HG03280 (cell line): ENCODE data around the gene FAU.
"Not testable (repeated sequence)": the region's sequence is repeated elsewhere in the genome, so short reads cannot be mapped to it uniquely, and the experiment has no call there.

Experiments
- ATAC-seq: cut with Tn5 transposase; IDR thresholded peaks from one replicate; pipeline ENCODE4 v1.9.1; 2021; ENCODE audit warnings: mild to moderate bottlenecking, moderate library complexity; ENCODE audit not compliant: unreplicated experiment

FAU gene

DNA sequence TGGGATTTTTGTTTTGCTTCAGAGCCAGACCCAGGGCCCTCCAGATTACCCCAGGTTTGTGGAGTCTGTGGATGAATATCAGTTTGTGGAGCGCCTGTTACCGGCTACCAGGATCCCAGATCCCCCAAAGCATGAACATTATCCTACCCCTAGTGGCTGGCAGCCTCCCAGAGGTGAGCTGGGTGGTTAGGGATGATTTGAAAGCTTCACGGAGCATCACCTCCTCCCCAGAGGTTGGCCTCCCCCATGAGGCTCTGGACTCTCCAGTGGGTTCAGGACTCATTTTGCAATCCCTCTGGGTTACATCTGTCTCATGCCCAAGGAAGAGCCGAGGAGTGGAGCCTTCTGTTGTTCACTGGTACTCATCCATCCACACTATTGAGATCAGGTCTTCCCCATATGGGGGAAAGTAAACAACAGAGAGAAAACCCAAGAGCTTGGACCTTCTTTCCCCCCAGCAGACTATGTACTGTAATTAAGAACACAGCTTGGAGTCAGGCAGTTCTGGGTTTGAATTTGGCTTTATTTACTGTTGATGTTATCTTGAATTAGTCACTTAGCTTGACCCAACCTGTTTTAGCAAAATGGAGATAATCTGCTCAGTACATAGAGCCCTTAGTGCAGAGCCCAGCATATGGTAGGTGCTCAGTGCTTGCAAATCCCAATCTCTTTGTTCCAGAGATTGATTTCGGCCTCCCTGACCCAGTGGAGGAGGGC, 2.7 kb upstream of the FAU start:
- ATAC-seq = no peak

DNA sequence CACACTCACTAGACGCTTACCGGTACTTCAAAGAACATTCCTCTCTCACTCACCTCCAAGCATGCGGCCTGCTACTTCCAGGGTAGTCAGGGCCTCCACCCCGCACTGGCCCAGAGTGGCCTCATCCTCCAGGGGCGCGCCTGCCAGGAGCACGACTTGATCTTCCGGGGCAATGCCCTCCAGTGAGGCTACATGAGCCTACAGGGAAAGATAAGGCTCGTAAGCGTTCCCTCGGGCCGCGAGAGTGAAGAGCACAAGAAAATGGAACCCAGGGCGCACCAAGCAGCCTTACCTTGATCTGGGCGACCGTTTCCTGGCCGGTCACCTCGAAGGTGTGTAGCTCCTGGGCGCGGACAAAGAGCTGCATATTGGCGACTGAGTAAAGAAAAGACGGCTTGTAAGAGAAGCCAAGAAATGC, 478 bp downstream of the FAU start:
- ATAC-seq = no peak

DNA sequence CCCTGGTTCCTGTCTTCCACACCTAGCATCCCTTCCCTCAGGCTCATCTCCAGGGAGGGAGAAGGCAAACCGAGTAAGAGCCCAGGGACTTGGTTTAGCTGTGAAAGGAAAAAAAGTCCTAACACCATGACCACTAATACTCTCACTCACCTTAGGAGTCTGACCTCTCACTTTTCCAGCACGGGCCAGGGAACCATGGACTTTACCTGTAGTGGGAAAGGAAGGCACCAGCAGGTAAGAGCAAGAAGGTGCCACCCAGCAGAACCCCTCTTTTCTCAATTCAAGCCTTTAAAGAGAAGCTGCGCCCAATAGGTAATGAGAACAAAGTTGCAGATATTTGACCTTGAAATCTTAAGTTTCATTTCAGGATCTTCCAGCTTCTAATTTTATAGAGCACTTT, 1.1 kb downstream of the FAU start:
- no peak for ATAC-seq

DNA sequence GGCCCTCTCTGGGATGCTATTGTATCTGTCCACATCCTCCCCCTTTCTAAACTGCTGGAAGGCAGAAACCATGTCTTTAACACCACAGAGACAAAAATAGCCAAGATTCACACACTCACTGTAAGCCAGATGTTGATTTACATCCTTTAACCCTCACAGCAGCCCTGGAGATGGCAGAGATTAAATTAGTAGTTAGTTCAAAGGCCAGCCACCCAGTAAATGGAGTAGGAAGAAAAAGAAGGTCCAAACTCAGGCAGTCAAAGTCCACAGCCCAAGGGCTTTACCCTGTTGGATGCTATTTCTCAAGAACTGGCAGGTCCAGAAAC, 2.3 kb downstream of the FAU start:
- no peak for ATAC-seq

DNA sequence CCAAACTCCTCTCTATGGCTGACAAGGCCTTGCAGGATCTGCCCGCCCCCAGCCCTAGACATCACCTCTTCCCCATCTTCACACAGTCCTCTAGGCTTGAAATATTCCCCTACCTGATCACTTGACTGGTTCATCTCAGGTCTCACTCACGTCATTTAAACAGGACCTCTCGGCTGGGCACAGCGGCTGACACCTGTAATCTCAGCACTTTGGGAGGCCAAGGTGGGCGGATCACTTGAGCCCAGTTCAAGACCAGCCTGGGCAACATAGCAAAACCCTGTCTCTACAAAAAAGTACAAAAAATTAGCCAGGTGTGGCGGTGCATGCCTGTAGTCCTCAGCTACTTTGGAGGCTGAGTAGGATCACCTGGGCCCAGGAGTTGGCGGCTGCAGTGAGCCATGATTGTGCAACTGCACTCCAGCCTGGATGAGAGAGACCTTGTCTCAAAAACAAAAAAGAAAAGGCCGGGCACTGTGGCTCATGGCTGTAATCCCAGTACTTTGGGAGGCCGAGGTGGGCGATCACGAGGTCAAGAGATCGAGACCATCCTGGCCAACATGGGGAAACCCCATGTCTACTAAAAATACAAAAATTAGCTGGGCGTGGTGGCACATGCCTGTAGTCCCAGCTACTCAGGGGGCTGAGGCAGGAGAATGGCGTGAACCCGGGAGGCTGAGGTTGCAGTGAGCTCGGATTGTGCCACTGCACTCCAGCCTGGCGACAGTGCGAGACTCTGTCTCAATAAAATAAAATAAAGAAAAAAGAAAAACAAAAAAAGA, 2.9 kb downstream of the FAU start:
- ATAC-seq = not testable (repeated sequence)

DNA sequence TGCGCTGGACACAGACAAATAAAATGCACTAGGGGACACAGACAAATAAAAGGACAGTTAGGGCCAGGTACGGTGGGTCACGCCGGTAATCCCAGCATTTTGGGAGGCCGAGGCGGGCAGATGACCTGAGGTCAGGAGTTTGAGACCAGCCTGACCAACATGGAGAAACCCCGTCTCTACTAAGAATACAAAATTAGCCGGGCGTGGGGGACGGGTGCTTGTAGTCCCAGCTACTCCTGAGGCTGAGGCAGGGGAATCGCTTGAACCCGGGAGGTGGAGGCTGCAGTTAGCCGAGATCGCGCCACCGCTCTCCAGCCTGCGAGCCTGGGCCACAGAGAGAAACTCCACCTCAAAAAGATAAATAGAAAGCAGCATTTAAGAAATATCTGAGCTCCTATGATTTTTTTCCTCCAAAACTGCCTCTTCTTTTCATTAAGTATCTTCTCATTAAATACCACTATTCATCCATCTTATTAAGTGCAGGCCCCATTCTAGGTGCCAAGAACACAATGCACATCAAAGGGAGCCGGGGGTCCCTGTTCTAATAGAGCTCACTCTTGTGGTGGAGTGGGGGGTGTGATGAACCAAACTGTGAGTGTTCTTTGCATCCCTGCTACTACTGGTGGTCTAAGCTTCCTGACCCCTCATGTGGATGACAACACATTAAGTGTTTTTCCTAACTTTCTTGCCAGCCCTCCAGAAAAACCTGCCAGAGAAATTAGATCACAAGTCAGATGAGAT, 3.7 kb downstream of the FAU start:
- no peak for ATAC-seq

DNA sequence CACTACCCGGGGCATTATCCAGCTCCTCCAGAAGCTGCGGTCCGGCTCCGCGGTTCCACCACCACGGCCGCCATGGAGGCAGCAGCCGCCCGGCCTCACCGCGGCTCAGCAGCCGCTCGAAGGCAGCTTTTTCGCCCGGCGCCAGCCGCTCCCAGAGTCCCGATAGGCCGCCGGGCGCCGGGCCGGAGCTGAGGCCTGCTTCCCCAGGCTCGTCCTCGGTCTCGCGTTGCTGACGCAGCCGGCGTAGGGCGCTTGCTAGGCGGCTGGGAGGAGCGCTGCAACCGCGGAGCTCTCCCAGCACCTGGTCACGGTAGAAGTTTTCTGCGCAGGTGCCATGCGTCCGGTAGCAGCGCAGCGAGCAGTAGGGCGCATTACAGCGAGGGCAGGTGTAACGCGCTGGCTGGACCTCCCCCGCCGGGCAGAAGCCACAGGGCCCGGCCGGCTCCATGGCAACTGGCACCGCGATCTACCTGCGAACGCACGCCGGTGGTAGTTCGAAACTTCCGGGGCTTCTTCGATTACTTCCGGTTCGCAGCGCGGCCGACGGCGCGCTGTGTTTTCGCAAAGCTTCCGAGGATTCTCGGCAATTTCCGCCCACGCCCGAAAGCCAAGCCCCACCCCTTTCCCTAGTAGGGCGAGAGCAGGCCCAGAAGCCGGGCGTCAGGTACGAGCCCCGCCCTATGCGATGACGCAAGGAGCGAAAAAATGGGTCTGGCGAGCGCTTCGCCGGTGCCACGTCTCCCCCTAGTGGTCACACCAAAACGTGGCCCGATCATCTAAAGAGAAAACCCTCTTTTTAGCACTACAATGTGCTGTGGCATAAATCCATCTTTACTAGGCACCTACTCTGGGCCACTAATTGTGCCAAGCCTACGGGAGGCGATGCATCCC, 4.5 kb downstream of the FAU start, which contains the start of gene ZNHIT2:
Gene ZNHIT2 (minus strand): TSS at position 496 of the 891 bp plus-strand sequence. CDS start 48 bp downstream, at position 448.
- ATAC-seq = peak; percentile 64

DNA sequence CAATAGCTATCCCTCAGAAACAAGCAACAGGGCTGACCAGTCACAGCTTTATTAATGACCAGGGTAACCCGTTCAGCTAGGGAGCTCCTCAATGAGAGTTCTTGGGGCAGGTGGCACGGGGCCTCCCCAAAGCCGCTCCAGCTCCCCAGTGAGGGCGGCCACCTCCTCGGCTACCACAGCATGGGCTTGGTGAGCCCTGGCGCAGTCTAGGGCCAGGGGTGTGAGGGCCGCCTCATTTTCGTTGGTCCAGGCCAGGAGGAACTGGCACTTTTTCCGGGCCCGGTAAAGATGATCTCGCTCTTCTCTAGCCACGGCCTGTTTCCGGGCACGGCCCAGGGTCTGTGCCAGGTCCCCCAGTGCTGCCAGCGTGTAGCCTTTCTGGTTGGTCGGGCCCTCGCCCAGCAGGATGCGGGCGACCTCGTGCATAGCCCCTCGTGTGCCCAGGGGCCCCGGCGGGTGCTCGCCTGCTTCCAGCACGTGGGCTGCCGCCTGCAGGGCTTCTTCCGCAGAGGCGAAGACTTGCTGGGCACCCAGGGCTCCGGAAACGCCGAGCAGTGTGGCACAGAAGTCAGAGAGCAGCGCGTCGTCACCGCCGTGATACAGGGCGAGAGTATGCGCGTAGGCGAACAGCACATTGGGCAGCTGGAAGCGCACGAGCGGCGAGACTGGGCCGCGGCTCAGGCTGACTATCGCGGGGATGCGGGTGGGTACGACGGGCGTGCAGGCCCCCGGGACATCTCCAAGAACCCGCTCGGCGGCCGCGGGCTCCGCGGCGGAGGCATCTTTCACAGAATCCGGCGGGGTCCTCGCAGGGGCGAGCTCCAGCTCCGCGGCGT, 5.3 kb downstream of the FAU start:
- no peak for ATAC-seq

DNA sequence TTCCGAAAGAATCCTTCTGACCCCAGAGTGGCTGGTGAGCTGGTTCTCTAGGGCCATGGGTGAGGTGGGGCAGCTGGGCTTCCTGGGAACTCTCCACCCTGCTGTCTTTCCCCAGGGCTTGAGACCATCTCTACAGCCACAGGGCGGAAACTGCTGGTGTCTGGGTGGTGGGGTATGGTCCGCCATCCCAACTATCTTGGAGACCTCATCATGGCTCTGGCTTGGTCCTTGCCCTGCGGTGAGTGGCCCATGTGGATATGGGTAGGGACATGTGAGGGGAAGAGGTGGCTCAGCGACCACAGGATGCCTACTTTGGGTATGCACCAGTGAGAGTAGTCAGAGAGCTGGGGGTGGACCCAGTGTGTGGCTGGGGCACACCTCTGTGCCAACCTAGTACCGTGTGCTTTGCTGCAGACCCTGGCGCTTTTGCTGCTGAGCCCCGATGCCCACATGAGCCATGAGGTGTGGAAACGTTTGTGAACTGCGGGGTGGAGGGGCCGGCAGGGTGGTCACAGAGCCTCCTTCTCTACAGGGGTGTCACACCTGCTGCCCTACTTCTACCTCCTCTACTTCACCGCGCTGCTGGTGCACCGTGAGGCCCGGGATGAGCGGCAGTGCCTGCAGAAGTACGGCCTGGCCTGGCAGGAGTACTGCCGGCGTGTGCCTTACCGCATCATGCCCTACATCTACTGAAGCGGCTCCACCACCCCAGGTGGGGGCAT, 6.4 kb downstream of the FAU start:
- ATAC-seq = no peak

DNA sequence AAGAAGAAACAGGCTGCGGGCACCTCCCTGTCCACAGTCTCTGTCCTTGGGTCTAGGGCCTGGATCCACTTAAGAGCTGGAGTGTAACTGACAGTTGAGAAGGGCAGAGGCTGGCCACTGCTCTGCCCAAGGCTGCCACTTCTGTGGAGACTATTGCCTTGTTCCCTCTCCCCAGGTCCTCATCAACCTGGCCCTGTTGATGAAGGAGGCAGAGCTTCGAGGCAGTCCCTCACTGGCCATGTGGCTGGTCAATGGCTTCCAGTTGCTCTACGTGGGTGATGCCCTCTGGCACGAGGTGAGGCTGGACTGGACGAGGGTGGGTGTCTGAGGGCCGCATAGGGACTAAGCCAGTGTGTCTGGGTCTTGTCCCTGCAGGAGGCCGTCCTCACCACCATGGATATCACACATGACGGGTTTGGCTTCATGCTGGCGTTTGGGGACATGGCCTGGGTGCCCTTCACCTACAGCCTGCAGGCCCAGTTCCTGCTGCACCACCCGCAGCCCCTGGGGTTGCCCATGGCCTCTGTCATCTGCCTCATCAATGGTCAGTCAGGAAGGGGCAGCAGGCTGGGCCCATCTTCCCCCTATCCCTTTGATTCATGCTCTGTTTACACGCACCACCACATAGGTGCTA, 7.3 kb downstream of the FAU start:
- no peak for ATAC-seq

DNA sequence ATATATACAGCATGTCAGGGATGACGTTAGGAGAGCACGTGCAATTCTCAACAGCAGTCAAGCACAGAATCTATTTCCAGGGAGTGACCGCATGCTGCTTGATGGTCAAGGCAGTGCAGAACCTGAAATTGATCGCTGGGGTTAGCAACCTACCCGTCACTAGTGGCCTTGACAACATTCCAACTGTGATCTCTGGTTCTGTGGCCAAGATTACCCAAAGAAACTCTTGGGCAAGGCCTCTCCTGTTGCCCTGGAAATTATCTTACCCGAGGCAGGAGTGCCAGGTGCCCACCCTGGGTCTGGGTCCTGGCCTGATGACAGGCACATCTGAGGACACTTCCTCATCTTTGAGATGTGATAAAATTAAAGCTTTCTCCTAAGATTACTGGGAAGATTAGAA, 8.1 kb downstream of the FAU start:
- ATAC-seq = no peak

DNA sequence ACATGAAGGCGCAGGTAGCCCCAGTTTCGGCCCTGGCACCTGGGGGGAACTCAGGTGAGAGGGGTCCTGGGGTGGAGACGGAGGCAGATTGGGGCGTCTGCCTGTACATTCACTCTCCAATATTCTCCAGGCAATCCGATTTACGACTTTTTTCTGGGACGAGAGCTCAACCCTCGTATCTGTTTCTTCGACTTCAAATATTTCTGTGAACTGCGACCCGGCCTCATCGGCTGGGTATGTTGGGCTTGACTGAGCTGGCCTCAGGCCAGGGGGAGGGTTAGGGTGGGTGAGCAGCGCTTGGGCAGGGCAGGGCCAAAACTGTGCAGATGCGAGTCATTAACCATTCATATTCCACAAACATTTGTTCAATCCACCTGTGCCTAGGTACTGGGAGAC, 8.6 kb downstream of the FAU start:
- no peak for ATAC-seq

DNA sequence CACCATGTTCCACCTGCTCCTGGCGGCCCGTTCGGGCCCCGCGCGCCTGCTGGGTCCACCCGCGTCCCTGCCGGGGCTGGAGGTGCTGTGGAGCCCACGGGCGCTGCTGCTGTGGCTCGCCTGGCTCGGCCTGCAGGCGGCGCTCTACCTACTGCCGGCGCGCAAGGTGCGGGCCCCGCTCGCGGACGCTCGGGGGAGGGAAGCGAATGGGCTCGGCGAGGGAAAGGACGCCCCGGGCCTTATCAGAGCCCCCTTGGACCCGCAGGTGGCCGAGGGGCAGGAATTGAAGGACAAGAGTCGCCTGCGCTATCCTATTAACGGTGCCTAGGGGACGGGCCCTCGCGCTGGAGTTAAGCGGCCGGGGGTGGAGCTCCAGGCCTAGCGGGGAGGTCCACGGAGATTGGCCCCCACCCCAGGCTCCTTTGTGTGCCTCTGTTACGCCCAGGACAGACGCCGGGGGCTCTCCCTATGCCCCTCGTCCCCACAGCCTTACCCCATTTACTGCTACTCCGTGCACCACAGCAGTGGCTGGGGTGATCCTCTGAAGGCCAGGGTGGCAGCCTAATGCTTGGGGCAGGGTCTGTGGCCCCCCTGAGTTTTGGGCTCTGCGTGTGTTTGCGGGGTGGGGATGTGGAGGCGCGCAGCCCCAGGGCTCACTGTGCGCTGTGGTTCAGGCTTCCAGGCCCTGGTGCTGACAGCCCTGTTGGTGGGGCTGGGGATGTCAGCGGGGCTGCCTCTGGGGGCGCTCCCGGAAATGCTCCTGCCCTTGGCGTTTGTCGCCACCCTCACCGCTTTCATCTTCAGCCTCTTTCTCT, 9.2 kb downstream of the FAU start:
- ATAC-seq = no peak

DNA sequence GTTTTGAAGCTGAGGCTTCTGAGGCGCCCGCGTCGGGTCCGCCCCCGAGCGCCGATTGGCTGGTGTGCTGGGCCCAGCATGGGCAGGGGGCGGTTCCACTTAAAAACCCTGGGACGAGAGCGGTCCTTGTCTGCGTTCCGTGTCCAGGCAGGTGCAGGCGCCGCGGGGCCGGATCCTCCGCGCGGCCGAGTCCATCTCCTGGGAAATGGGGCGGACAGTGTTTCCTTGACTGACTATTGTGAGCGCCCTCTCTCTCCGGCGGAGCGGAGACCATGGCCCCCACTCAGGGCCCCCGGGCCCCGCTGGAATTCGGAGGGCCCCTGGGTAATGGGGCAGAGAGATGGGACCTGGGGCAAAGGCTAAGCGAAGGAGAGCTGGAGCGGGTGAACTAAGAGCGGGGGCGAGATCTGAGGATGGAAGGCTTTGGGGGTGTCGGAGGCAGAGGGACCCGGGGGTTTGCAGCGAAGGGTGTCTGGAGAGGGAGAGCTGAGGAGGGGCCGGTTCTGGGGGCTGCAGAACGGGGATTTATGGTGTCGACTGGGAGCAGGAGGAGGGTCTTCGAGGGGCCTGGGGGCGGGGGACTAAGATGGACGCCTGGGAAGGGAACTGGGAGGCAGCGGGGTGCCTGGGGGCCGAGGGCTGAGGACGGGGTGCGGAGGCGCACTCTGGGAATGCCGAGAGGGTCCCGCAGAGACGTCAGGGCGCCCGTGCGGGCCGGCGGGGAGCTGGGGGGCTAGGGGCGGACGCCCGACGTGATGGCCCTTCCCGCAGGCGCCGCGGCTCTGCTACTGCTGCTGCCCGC, 10.0 kb downstream of the FAU start, which contains the start of gene TM7SF2:
Gene TM7SF2 (plus strand): TSS at position 129 of the 802 bp plus-strand sequence. CDS start 144 bp downstream, at position 273.
- ATAC-seq = peak; percentile 65

DNA sequence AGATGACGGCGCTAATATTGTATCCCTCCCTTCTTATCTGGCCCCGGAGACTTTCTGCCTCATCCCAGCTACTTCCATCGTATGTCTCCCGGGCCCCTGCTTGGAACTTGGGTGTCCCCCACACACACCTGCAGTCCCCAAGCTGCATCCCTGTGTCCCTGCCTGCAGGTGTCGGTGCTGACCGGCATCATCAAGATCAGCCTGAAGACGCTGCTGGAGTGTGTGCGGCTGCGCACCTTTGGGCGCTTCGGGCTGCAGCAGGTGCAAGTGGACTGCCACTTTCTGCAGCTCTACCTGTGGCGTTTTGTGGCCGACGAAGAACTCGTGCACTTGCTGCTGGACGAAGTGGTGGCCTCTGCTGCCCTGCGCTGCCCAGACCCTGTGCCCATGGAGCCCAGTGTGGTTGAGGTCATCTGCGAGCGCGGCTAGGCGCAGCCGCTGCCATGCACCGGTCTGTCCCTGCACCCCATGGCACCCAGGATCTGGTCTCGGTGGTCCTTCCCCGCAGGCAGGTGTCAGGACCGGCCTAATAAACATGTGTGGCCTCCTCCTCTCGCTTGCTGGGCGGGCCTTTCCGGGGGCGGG, 10.7 kb downstream of the FAU start:
- no peak for ATAC-seq

DNA sequence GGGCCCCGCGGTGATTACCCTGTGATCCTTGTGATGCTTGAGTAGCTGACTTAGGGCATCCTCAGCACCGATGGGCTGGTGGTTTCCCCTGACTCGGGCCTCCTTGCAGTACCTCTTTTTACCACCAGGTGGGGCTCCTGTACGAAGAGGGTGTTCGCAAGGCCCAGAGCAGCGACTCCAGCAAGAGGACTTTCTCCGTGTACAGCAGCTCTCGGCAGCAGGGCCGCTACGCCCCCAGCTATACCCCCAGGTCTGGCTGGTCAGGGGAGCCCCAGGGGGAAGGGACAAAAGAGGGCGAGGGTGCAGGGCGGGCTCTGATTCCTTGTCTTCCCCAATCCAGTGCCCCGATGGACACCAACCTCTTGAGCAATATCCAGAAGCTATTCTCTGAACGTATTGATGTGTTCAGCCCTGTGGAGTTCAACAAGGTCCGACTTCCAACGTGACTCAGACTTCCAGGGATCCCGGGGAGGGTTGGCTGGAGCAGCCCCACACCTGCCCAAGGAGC, 11.5 kb downstream of the FAU start:
- no peak for ATAC-seq
